ENCODE data around the gene BABAM2.

DNA sequence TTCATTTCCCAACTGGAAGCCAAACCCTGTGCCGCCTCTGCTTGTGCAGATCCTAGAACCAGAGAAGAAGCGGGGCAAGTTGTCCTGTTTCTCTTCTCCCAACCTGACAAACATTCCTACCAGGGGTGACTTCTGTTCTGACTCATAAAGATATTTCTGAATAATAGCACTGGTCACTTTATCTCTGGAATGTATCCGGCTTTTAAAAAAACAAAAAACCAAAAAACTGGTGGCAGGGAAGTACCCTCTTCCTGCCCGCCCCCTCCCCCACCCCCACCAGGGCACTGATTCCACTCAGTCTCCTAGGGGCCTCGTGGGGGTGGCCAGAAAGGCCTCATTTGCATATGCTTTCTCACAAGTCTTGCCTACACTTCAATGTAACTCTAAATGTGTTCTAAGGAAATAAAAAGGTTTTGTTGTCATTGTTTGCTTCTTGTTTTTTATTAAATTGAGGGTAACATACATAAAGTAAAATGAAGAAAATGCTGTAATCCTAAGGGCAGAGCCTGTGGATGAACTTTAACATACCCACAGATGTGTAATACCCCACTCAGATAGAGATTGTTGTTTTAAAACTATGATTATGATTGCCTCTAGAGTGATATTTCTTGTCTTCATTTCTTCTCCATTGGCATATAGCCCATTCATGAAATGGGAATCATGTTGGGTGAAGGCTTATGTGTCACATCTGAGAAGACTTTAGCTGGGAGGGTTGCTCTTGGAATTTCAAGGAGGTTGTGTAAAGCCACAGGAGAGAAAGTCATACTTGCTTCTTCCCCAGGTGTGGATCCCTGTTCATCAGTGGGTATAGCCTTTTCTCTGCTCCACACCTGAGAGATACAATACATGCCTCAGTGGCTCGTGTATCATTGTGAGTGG is 496.8 kb downstream of the BABAM2 start:
- TF ChIP-seq, protein P1, sequence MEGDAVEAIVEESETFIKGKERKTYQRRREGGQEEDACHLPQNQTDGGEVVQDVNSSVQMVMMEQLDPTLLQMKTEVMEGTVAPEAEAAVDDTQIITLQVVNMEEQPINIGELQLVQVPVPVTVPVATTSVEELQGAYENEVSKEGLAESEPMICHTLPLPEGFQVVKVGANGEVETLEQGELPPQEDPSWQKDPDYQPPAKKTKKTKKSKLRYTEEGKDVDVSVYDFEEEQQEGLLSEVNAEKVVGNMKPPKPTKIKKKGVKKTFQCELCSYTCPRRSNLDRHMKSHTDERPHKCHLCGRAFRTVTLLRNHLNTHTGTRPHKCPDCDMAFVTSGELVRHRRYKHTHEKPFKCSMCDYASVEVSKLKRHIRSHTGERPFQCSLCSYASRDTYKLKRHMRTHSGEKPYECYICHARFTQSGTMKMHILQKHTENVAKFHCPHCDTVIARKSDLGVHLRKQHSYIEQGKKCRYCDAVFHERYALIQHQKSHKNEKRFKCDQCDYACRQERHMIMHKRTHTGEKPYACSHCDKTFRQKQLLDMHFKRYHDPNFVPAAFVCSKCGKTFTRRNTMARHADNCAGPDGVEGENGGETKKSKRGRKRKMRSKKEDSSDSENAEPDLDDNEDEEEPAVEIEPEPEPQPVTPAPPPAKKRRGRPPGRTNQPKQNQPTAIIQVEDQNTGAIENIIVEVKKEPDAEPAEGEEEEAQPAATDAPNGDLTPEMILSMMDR (IDR thresholded peaks at IDR 0.05): no peak
- TF ChIP-seq EZH2phosphoT487 (IDR thresholded peaks at IDR 0.05) (no peak), EZH2 (IDR thresholded peaks at IDR 0.05) (no peak)

Data from neural progenitor cell (in vitro differentiated cells).